SK-N-SH treated with all-trans-retinoic acid at 6 μM for 48 hours (cell line): ENCODE results near the gene PPP2R1A.

Experiments used
- ATAC-seq: fragments of 200-7000 bp; cut with Tn5 transposase; 3 replicates; pipeline ENCODE4 v1.9.1; 2020; ENCODE audit warnings: mild to moderate bottlenecking, moderate library complexity
- CSDC2 ChIP-seq: fragments of 250-450 bp; sonication (Bioruptor Pico); IDR thresholded peaks from 2 replicates; pipeline ENCODE4 v1.5.0; 2020; ENCODE audit warnings: mild to moderate bottlenecking, moderate library complexity
- ISL1 ChIP-seq: fragments of 250-450 bp; sonication (Bioruptor Pico); IDR thresholded peaks from 2 replicates; pipeline ENCODE4 v2.1.2; 2022; ENCODE audit warnings: mild to moderate bottlenecking, moderate library complexity
- OSR1 ChIP-seq: fragments of 250-450 bp; sonication (Bioruptor Pico); IDR thresholded peaks from 2 replicates; pipeline ENCODE4 v1.8.0; 2022; ENCODE audit warnings: moderate library complexity, mild to moderate bottlenecking, inconsistent platforms
- PPARA ChIP-seq: fragments of 250-450 bp; sonication (Bioruptor Pico); IDR thresholded peaks from 2 replicates; pipeline ENCODE4 v1.5.0; 2020; ENCODE audit warnings: mild to moderate bottlenecking, borderline replicate concordance
- RARB ChIP-seq: fragments of 250-450 bp; sonication (Bioruptor Pico); IDR thresholded peaks from 2 replicates; pipeline ENCODE4 v1.8.0; 2021; ENCODE audit warnings: mild to moderate bottlenecking, moderate library complexity
- TCF4 ChIP-seq: fragments of 250-450 bp; sonication (Bioruptor Pico); IDR thresholded peaks from 2 replicates; pipeline ENCODE4 v1.8.0; 2021; ENCODE audit warnings: mild to moderate bottlenecking, moderate library complexity, borderline replicate concordance
- TOX ChIP-seq: fragments of 250-450 bp; sonication (Bioruptor Pico); IDR thresholded peaks from 2 replicates; pipeline ENCODE4 v1.8.0; 2021; ENCODE audit warnings: mild to moderate bottlenecking, moderate library complexity, borderline replicate concordance
- ZC3H10 ChIP-seq: fragments of 250-450 bp; sonication (Bioruptor Pico); IDR thresholded peaks from 2 replicates; pipeline ENCODE4 v1.5.1; 2021; ENCODE audit warnings: mild to moderate bottlenecking, moderate library complexity
- ZFP30 ChIP-seq: fragments of 450-650 bp; formaldehyde crosslinking; IDR thresholded peaks from 2 replicates; pipeline ENCODE4 v1.5.0; 2022; ENCODE audit warnings: mild to moderate bottlenecking, moderate library complexity
- ZNF565 ChIP-seq: fragments of 450-650 bp; formaldehyde crosslinking; conservative IDR thresholded peaks from 2 replicates; pipeline ENCODE4 v1.5.0; 2020; ENCODE audit warnings: low read depth, mild to moderate bottlenecking, moderate library complexity
- ZNF8 ChIP-seq: fragments of 450-650 bp; formaldehyde crosslinking; IDR thresholded peaks from 2 replicates; pipeline ENCODE4 v1.5.0; 2020; ENCODE audit warnings: mild to moderate bottlenecking, moderate library complexity
- TF ChIP-seq, protein P1 (sequence below): fragments of 250-450 bp; sonication (Bioruptor Pico); IDR thresholded peaks from 2 replicates; pipeline ENCODE4 v1.5.1; 2021; ENCODE audit warnings: mild to moderate bottlenecking, moderate library complexity
- TF ChIP-seq, protein P2 (sequence below): fragments of 250-450 bp; sonication (Bioruptor Pico); IDR thresholded peaks from 2 replicates; pipeline ENCODE4 v1.8.0; 2020; ENCODE audit warnings: mild to moderate bottlenecking, moderate library complexity, borderline replicate concordance
- TF ChIP-seq, protein P3 (sequence below): fragments of 250-450 bp; sonication (Bioruptor Pico); IDR thresholded peaks from 2 replicates; pipeline ENCODE4 v1.5.1; 2020; ENCODE audit warnings: low read depth, mild to moderate bottlenecking, moderate library complexity
- TF ChIP-seq, protein P4 (sequence below): fragments of 250-450 bp; sonication (Bioruptor Pico); IDR thresholded peaks from 2 replicates; pipeline ENCODE4 v1.5.0; 2020; ENCODE audit warnings: mild to moderate bottlenecking, moderate library complexity

PPP2R1A gene

DNA sequence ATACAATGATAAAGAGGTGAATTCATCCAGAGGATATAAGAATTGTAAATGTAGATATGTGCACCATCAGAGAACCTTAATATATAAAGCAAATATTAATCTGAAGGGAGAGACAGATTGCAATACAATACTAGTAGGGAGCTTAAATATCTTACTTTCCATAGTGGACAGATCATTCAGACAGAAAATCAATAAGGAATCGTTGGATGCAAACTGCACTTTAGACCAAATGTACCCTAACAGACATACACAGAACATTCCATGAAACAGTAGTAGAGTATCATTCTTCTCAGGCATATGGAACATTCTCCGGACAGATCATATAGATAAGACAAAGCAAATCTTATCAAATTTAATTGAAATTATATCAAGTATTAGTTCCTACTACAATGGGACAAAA lies 44.6 kb downstream of the PPP2R1A start:
- no peak for ATAC-seq
- TF ChIP-seq ZNF8 (CRISPR knock-in tag) = no peak
- TF ChIP-seq ZNF565 (CRISPR knock-in tag) = no peak
- TF ChIP-seq RARB (CRISPR knock-in tag) = no peak
- TF ChIP-seq TCF4 (CRISPR knock-in tag) = no peak
- no peak for TF ChIP-seq ISL1 (CRISPR knock-in tag)
- TF ChIP-seq PPARA = no peak
- TF ChIP-seq, protein P1, sequence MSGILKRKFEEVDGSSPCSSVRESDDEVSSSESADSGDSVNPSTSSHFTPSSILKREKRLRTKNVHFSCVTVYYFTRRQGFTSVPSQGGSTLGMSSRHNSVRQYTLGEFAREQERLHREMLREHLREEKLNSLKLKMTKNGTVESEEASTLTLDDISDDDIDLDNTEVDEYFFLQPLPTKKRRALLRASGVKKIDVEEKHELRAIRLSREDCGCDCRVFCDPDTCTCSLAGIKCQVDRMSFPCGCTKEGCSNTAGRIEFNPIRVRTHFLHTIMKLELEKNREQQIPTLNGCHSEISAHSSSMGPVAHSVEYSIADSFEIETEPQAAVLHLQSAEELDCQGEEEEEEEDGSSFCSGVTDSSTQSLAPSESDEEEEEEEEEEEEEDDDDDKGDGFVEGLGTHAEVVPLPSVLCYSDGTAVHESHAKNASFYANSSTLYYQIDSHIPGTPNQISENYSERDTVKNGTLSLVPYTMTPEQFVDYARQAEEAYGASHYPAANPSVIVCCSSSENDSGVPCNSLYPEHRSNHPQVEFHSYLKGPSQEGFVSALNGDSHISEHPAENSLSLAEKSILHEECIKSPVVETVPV (CRISPR knock-in tag) = no peak
- TF ChIP-seq ZFP30 (CRISPR knock-in tag) = no peak
- TF ChIP-seq, protein P2, sequence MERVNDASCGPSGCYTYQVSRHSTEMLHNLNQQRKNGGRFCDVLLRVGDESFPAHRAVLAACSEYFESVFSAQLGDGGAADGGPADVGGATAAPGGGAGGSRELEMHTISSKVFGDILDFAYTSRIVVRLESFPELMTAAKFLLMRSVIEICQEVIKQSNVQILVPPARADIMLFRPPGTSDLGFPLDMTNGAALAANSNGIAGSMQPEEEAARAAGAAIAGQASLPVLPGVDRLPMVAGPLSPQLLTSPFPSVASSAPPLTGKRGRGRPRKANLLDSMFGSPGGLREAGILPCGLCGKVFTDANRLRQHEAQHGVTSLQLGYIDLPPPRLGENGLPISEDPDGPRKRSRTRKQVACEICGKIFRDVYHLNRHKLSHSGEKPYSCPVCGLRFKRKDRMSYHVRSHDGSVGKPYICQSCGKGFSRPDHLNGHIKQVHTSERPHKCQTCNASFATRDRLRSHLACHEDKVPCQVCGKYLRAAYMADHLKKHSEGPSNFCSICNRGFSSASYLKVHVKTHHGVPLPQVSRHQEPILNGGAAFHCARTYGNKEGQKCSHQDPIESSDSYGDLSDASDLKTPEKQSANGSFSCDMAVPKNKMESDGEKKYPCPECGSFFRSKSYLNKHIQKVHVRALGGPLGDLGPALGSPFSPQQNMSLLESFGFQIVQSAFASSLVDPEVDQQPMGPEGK (CRISPR knock-in tag) = no peak
- TF ChIP-seq ZC3H10 = no peak
- no peak for TF ChIP-seq OSR1 (CRISPR knock-in tag)
- no peak for TF ChIP-seq CSDC2
- TF ChIP-seq TOX (CRISPR knock-in tag) = no peak

DNA sequence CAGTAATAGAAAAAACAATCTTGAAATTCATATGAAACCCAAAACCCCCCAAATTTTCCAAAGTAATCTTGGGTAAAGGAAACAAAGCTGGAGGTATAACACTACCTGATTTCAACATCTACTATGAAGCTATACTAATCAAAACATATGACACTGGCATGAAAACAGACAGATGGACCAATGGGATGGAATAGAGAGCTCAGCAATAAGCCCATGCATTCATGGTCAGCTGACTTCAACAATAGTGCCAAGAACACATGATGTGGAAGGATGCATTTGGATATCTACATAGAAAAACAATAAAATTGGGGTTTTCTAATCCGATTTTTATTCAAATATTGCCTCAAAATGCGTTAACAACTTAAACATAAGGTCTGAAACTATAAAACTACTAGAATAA lies 47.3 kb downstream of the PPP2R1A start:
- 0 out of 3 replicates have a peak, but pooled peaks have one; percentile 26 for ATAC-seq

DNA sequence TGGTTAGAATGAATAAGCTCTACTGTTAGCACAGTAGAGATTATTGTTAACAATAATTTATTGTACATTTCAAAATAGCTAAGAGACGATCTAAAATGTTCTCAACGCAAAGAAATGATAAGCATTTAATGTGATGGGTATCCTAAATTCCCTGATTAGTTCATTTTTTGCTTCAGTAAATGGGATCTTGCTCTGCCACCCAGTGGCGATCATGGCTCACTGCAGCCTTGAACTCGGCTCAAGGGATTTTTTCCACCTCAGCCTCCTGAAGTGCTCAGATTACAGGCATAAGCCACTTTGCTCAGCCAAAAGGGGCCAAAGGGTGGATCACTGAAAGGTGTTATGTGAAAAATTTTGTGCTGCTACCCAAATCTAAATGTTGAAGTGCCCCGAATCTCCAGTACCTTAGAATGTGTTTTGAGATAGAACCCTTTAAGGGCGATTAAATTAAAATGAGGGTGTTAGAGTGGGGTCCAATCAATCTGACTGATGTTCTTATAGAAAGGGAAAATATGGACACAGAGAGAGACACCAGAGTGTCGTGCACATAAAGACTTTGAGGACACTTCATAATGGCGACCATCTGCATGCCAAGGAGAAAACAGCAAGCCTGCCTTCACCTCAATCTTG lies 48.0 kb downstream of the PPP2R1A start:
- ATAC-seq = peak; percentile 87
- no peak for TF ChIP-seq RARB (CRISPR knock-in tag)
- no peak for TF ChIP-seq TCF4 (CRISPR knock-in tag)
- TF ChIP-seq CSDC2 = no peak
- TF ChIP-seq, protein P3, sequence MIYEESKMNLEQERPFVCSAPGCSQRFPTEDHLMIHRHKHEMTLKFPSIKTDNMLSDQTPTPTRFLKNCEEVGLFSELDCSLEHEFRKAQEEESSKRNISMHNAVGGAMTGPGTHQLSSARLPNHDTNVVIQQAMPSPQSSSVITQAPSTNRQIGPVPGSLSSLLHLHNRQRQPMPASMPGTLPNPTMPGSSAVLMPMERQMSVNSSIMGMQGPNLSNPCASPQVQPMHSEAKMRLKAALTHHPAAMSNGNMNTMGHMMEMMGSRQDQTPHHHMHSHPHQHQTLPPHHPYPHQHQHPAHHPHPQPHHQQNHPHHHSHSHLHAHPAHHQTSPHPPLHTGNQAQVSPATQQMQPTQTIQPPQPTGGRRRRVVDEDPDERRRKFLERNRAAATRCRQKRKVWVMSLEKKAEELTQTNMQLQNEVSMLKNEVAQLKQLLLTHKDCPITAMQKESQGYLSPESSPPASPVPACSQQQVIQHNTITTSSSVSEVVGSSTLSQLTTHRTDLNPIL (CRISPR knock-in tag) = no peak
- TF ChIP-seq TOX (CRISPR knock-in tag) = no peak
- no peak for TF ChIP-seq ZNF565 (CRISPR knock-in tag)
- no peak for TF ChIP-seq OSR1 (CRISPR knock-in tag)
- no peak for TF ChIP-seq ZC3H10
- TF ChIP-seq, protein P1 (CRISPR knock-in tag) = no peak

More for the DNA sequence above, 47.3 kb downstream of the PPP2R1A start:
- TF ChIP-seq PPARA = no peak
- no peak for TF ChIP-seq CSDC2

DNA sequence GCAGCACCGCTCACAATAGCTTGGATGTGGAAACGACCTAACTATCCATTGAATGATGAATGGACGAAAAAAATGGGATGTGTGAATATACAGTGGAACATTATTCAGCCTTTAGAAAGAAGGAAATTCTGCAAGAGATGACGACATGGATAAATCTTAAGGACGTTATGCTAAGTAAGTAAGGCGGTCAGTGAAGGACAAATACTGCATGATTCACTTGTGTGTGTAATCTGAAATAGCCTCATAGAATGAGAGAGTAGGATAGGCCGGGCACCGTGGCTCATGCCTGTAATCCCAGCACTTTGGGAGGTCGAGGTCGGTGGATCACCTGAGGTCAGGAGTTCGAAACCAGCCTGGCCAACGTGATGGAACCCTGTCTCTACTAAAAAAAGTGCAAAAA lies 54.2 kb downstream of the PPP2R1A start:
- no peak for ATAC-seq
- TF ChIP-seq, protein P2 (CRISPR knock-in tag) = no peak
- TF ChIP-seq, protein P1 (CRISPR knock-in tag) = no peak
- no peak for TF ChIP-seq TCF4 (CRISPR knock-in tag)

DNA sequence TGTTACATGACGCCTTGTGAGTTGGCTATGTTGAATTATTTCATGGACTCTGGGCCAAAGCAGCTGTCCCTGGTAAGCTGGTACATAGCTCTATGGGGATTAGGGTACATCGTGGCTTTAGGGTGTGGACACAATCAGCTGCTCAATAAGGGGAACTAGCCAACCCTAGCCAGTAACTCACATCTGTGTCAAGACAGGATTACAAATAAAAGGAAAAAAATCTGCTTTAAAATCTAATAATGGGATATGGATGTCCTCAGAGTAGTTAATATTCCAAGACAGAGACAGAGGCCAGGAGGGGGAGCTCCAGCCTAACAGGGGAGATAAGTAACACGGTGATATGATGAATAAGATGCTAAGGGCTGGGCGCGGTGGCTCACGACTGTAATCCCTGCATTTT lies 58.4 kb downstream of the PPP2R1A start:
- peak; percentile 65; the same call in 2 of the 3 replicates for ATAC-seq
- TF ChIP-seq, protein P4, sequence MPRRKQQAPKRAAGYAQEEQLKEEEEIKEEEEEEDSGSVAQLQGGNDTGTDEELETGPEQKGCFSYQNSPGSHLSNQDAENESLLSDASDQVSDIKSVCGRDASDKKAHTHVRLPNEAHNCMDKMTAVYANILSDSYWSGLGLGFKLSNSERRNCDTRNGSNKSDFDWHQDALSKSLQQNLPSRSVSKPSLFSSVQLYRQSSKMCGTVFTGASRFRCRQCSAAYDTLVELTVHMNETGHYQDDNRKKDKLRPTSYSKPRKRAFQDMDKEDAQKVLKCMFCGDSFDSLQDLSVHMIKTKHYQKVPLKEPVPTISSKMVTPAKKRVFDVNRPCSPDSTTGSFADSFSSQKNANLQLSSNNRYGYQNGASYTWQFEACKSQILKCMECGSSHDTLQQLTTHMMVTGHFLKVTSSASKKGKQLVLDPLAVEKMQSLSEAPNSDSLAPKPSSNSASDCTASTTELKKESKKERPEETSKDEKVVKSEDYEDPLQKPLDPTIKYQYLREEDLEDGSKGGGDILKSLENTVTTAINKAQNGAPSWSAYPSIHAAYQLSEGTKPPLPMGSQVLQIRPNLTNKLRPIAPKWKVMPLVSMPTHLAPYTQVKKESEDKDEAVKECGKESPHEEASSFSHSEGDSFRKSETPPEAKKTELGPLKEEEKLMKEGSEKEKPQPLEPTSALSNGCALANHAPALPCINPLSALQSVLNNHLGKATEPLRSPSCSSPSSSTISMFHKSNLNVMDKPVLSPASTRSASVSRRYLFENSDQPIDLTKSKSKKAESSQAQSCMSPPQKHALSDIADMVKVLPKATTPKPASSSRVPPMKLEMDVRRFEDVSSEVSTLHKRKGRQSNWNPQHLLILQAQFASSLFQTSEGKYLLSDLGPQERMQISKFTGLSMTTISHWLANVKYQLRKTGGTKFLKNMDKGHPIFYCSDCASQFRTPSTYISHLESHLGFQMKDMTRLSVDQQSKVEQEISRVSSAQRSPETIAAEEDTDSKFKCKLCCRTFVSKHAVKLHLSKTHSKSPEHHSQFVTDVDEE = no peak
- TF ChIP-seq, protein P2 (CRISPR knock-in tag) = no peak
- TF ChIP-seq ZFP30 (CRISPR knock-in tag) (no peak), PPARA (no peak), ZNF565 (CRISPR knock-in tag) (no peak)
